K562 (cell line): ENCODE data around the gene RIMS3. TPM values are rescaled to one million over a fixed set of nuclear protein-coding genes. Genes with fewer than 3 reads are reported as not detected.
"Not testable (repeated sequence)": the region's sequence is repeated elsewhere in the genome, so short reads cannot be mapped to it uniquely, and the experiment has no call there.

Experiments used
- ATAC-seq: fragments of 200-7000 bp; cut with Tn5 transposase; 3 replicates; pipeline ENCODE4 v1.9.1; 2020; ENCODE audit warnings: moderate library complexity
- BruUV-seq: library from RNA; stranded (reverse); fragments of 400-500 nt; replicated peaks from 2 replicates; lab custom pipeline; 2021; lab: Mats Ljungman, UMichigan
- CTCF ChIA-PET: fragments of 300-600 bp; formaldehyde crosslinking; extraction: SDS; loops from one replicate; lab custom pipeline; 2021; ENCODE audit warnings: low intra/inter-chr PET ratio; lab: Yijun Ruan, JAX
- POLR2A ChIA-PET: fragments of 300-600, 350-650 bp; sonication (Branson Sonifier 250); formaldehyde crosslinking; extraction: SDS; loops from one replicate; lab custom pipeline; 2021; ENCODE audit warnings: antibody characterized with exemption, inconsistent platforms; lab: Yijun Ruan, JAX
- DNase-seq, 4 experiments: peaks; one replicate each; pipeline versions ENCODE4 v3.0.0 to v3.0.0-alpha.2; 2011 to 2018; ENCODE audit warnings: low spot score in 3 of 4, mixed read lengths in 3 of 4; ENCODE audit errors: extremely low read depth in 1 of 4
- FAIRE-seq: peaks from 2 replicates; lab custom pipeline; 2011; peaks lifted over from hg19 to GRCh38; lab: Jason Lieb, UNC
- H2AFZ ChIP-seq: 2 replicates; pipeline ENCODE4 v1.6.0; 2011; ENCODE audit warnings: low read depth, low read length, control low read depth, inconsistent platforms
- H3K27ac ChIP-seq: fragments of 200-600 bp; 3 replicates; pipeline ENCODE4 v1.8.0; 2011; ENCODE audit warnings: low read depth, mild to moderate bottlenecking, control low read depth, inconsistent platforms, low read length, moderate library complexity, mixed read lengths; ENCODE audit errors: extremely low read depth
- H3K27me3 ChIP-seq, 2 experiments: fragments of 300-600 bp in 1 of 2; 2 replicates in 1 of 2; 3 replicates in 1 of 2; pipeline versions ENCODE4 v1.6.0 to v1.8.0; 2011; ENCODE audit warnings: inconsistent platforms in 2 of 2, low read length in 2 of 2, mild to moderate bottlenecking in 1 of 2, mixed read lengths in 1 of 2, moderate library complexity in 1 of 2; ENCODE audit not compliant: control insufficient read depth in 2 of 2, insufficient read depth in 2 of 2
- H3K36me3 ChIP-seq: fragments of 300-600 bp; 3 replicates; pipeline ENCODE4 v1.8.0; 2011; ENCODE audit warnings: mild to moderate bottlenecking, low read length, inconsistent platforms; ENCODE audit not compliant: control insufficient read depth, insufficient read depth
- H3K4me1 ChIP-seq, 2 experiments: fragments of 200-600 bp in 1 of 2; replicated peaks in 1 of 2; 2 replicates in 1 of 2; 3 replicates in 1 of 2; pipeline versions ENCODE4 v1.5.1 to v1.8.0; 2011; ENCODE audit warnings: inconsistent platforms in 2 of 2, low read length in 2 of 2, mild to moderate bottlenecking in 1 of 2, mixed read lengths in 1 of 2, moderate library complexity in 1 of 2; ENCODE audit not compliant: control insufficient read depth in 2 of 2, insufficient read depth in 2 of 2
- H3K4me2 ChIP-seq: 2 replicates; pipeline ENCODE4 v1.6.1; 2011; ENCODE audit warnings: low read length, control low read depth, inconsistent platforms, mixed read lengths; ENCODE audit not compliant: insufficient read depth
- H3K4me3 ChIP-seq: fragments of 200-600 bp; sonication (generic), shearing (Covaris generic); 2 replicates; pipeline ENCODE4 v1.5.1; 2016; ENCODE audit warnings: control low read depth, inconsistent platforms
- H3K79me2 ChIP-seq: fragments of 200-600 bp; 3 replicates; pipeline ENCODE4 v1.8.0; 2011; ENCODE audit warnings: low read length, inconsistent platforms; ENCODE audit not compliant: control insufficient read depth, insufficient read depth
- H3K9ac ChIP-seq, 2 experiments: 2 replicates each; pipeline versions ENCODE4 v1.6.0 to v1.6.1; 2011; ENCODE audit warnings: low read depth in 2 of 2, low read length in 2 of 2, control low read depth in 1 of 2, inconsistent platforms in 1 of 2, mild to moderate bottlenecking in 1 of 2, mixed read lengths in 1 of 2; ENCODE audit not compliant: insufficient read depth in 1 of 2
- H3K9me1 ChIP-seq: one replicate; pipeline ENCODE4 v1.6.0; 2011; ENCODE audit warnings: inconsistent platforms, mild to moderate bottlenecking, low read length, moderate library complexity; ENCODE audit not compliant: control insufficient read depth, insufficient read depth
- H3K9me3 ChIP-seq: replicated peaks from 2 replicates; pipeline ENCODE4 v1.5.1; 2011; ENCODE audit warnings: low read depth, low read length, inconsistent platforms; ENCODE audit not compliant: control insufficient read depth, insufficient read depth
- H4K20me1 ChIP-seq: replicated peaks from 2 replicates; pipeline ENCODE4 v1.6.1; 2011; ENCODE audit warnings: low read length, inconsistent platforms, mixed read lengths; ENCODE audit not compliant: control insufficient read depth, insufficient read depth
- ATF1 ChIP-seq, 2 experiments: fragments of 450-650 bp in 1 of 2; IDR thresholded peaks; 2 replicates each; pipeline ENCODE4 v1.6.1; 2016; ENCODE audit warnings: missing compliant biosample characterization in 1 of 2, missing genetic modification characterization in 1 of 2
- PHTF2 ChIP-seq: fragments of 250-450 bp; sonication (Bioruptor Pico); IDR thresholded peaks from 2 replicates; pipeline ENCODE4 v1.5.0; 2021; ENCODE audit warnings: mild to moderate bottlenecking
- SOX6 ChIP-seq: fragments of 450-650 bp; IDR thresholded peaks from 2 replicates; pipeline ENCODE4 v1.6.1; 2014; ENCODE audit warnings: mild to moderate bottlenecking
- ZNF384 ChIP-seq: IDR thresholded peaks from 2 replicates; pipeline ENCODE4 v1.6.1; 2012; ENCODE audit warnings: low read depth, low read length, improper control_type of control experiment
- ZNF668 ChIP-seq: fragments of 250-450 bp; sonication (Bioruptor Pico); IDR thresholded peaks from 2 replicates; pipeline ENCODE4 v1.8.0; 2022; ENCODE audit warnings: mild to moderate bottlenecking, inconsistent platforms
- ZNF766 ChIP-seq: fragments of 200-800 bp; sonication (Bioruptor generic); conservative IDR thresholded peaks from 2 replicates; pipeline ENCODE4 v1.6.1; 2016; ENCODE audit warnings: missing genetic modification characterization, missing compliant biosample characterization
- WGBS: fragments of 100-300 bp; shearing (Covaris generic); methylation state at CpG from one replicate; pipeline ENCODE4 v1.1.6; 2016; ENCODE audit warnings: low coverage, mixed read lengths; ENCODE audit not compliant: insufficient coverage; ENCODE audit errors: missing lambda C conversion rate; 5-methylcytosine and 5-hydroxymethylcytosine counted together
- in situ Hi-C: fragments of 300-500 bp; cut with MboI; formaldehyde crosslinking; loops from 4 replicates; pipeline ENCODE4 v1.15.0; 2018; ENCODE audit warnings: inconsistent platforms, mixed read lengths
- intact Hi-C: fragments of 100-400 bp; cut with micrococcal nuclease; formaldehyde crosslinking; loops from 2 replicates; pipeline ENCODE4 v1.14.2; 2022
- polyA plus RNA-seq, 8 experiments: library from polyadenylated mRNA; depleted of rRNA in 4 of 8; stranded (reverse) in 5 of 8; unstranded in 3 of 8; fragments of >200 nt; fragmentation: Nextera tagmentation in 2 of 8; fragmentation: Illumina TruSeq in 1 of 8; extraction: Ambion mirVana in 2 of 8; extraction: Trizol in 1 of 8; gene quantifications; 2 replicates each; pipeline versions ENCODE4 v1.2.1 to v1.2.3, GENCODE V29; 2011 to 2014; ENCODE audit warnings: inconsistent platforms in 1 of 8, missing spikeins in 1 of 8
- total RNA-seq, 7 experiments: library from RNA; depleted of rRNA in 6 of 7; stranded (reverse); fragments of >200 nt in 6 of 7; fragmentation: Illumina TruSeq in 2 of 7; extraction: Trizol in 2 of 7; gene quantifications; 2 replicates each; pipeline versions ENCODE4 v1.2.1 to v1.2.3, GENCODE V29; 2011 to 2021; ENCODE audit warnings: low replicate concordance in 1 of 7

The RIMS3 gene
- total and polyA plus RNA-seq, 9 of the 15 experiments (the other 6 are each of a cell fraction or from before 2014, with no cell fraction given) = 0.06 to 1.2 (median 0.59) TPM

- no peak for TF ChIP-seq PHTF2
- TF ChIP-seq ZNF668 = no peak
- in situ Hi-C loops (no loop called here), intact Hi-C loops (no loop called here)
- ATAC-seq = no peak
- no peak overlapping the region for H2AFZ ChIP-seq
- no peaks in the 10 kb centered on the region; a peak in 1 of 5 replicates for H3K4me1 ChIP-seq
- no TSS peak for BruUV-seq
- ChIA-PET POLR2A (no interaction called here), CTCF (no interaction called here)
- no peaks in the 10 kb centered on the region for H3K79me2 ChIP-seq
- no peak for FAIRE-seq
- H3K9me1 ChIP-seq = no peaks in the 10 kb centered on the region
- DNase-seq = no peak
- no peaks in the 10 kb centered on the region for H3K36me3 ChIP-seq
- no peaks in the 10 kb centered on the region for H4K20me1 ChIP-seq
- no peak overlapping the region for H3K4me3 ChIP-seq
- peaks cover 2 to 8% of the 10 kb centered on the region in 2 experiments; a peak in 4 of 5 replicates for H3K27me3 ChIP-seq
- H3K9me3 ChIP-seq = no peaks in the 10 kb centered on the region
- no peak overlapping the region for H3K27ac ChIP-seq
- no peak overlapping the region for H3K4me2 ChIP-seq
- H3K9ac ChIP-seq = no peak overlapping the region
These were observed 90.1 kb downstream of the RIMS3 start for GRCh38 chr1:40575336-40575735.

GRCh38 chr1:40574805-40575204 lies 90.7 kb downstream of the RIMS3 start:
- H3K27me3 ChIP-seq; FAIRE-seq; H4K20me1 ChIP-seq; BruUV-seq; POLR2A ChIA-PET; H3K9ac ChIP-seq; H3K4me2 ChIP-seq; in situ Hi-C loops; H3K27ac ChIP-seq; DNase-seq; H3K4me3 ChIP-seq; H3K79me2 ChIP-seq; intact Hi-C loops; ATAC-seq; H3K4me1 ChIP-seq; H3K9me1 ChIP-seq; H3K36me3 ChIP-seq; CTCF ChIA-PET; H3K9me3 ChIP-seq; H2AFZ ChIP-seq; TF ChIP-seq ATF1 (CRISPR knock-in tag; IDR thresholded peaks at IDR 0.05): not testable (repeated sequence)
- WGBS = 15% methylated on average over 3 of the region's 3 CpGs
- TF ChIP-seq SOX6 (peak; percentile 61; the same call in 1 of the 2 replicates), ATF1 (tag; IDR thresholded peaks at IDR 0.05) (0 out of 2 replicates have a peak, but pooled peaks have one; percentile 12), ZNF384 (peak; percentile 49; the same call in 1 of the 2 replicates), ZNF766 (CRISPR knock-in tag) (peak; percentile 99)

Other genes with a start within 250 kb of the RIMS3 start
- gene ZFP69B, start 215.2 kb downstream of the RIMS3 start, total RNA-seq (2014; rRNA removed) = 6.0 and 6.4 TPM in 2 replicates
- 10.3 and 12.8 TPM in 2 replicates for gene ZFP69B, start 215.2 kb downstream of the RIMS3 start, total RNA-seq (2014; rRNA removed; fragmentation: Illumina TruSeq; extraction: Trizol)
- gene ZFP69B, start 215.2 kb downstream of the RIMS3 start, total RNA-seq (2015; rRNA removed; fragmentation: Illumina TruSeq; extraction: Trizol) = 5.5 and 5.6 TPM in 2 replicates
- gene ZFP69B, start 215.2 kb downstream of the RIMS3 start, total RNA-seq (2021) = 8.2 and 9.5 TPM in 2 replicates
- gene ZFP69B, start 215.2 kb downstream of the RIMS3 start, polyA plus RNA-seq (2011; rRNA removed) = 7.5 and 8.4 TPM in 2 replicates
- 9.4 and 10.2 TPM in 2 replicates for gene ZFP69B, start 215.2 kb downstream of the RIMS3 start, polyA plus RNA-seq (2014; fragmentation: Illumina TruSeq; extraction: Trizol)
- gene ZFP69B, start 215.2 kb downstream of the RIMS3 start, polyA plus RNA-seq (2014; fragmentation: Nextera tagmentation; extraction: Ambion mirVana) = 1 to 10 TPM; 1.6 to 2.8 TPM
- gene ZFP69B, start 215.2 kb downstream of the RIMS3 start, polyA plus RNA-seq (2014; rRNA removed) = 7.9 and 8.9 TPM in 2 replicates
- 4.7 and 5.0 TPM in 2 replicates for gene ZFP69, start 188.4 kb downstream of the RIMS3 start, total RNA-seq (2014; rRNA removed)
- gene ZFP69, start 188.4 kb downstream of the RIMS3 start, total RNA-seq (2014; rRNA removed; fragmentation: Illumina TruSeq; extraction: Trizol) = 7.0 and 8.6 TPM in 2 replicates
- gene ZFP69, start 188.4 kb downstream of the RIMS3 start, total RNA-seq (2015; rRNA removed; fragmentation: Illumina TruSeq; extraction: Trizol) = 7.9 and 8.4 TPM in 2 replicates
- gene ZFP69, start 188.4 kb downstream of the RIMS3 start, total RNA-seq (2021) = 4.7 and 4.8 TPM in 2 replicates
- gene ZFP69, start 188.4 kb downstream of the RIMS3 start, polyA plus RNA-seq (2011; rRNA removed) = 4.8 and 5.7 TPM in 2 replicates
- gene ZFP69, start 188.4 kb downstream of the RIMS3 start, polyA plus RNA-seq (2014; fragmentation: Illumina TruSeq; extraction: Trizol) = 6.7 and 7.0 TPM in 2 replicates
- 1 to 10 TPM; 2.0 to 2.1 TPM for gene ZFP69, start 188.4 kb downstream of the RIMS3 start, polyA plus RNA-seq (2014; fragmentation: Nextera tagmentation; extraction: Ambion mirVana)
- 6.7 and 7.3 TPM in 2 replicates for gene ZFP69, start 188.4 kb downstream of the RIMS3 start, polyA plus RNA-seq (2014; rRNA removed)
- 2.6 and 3.8 TPM in 2 replicates for gene EXO5, start 156.9 kb downstream of the RIMS3 start, total RNA-seq (2014; rRNA removed)
- gene EXO5, start 156.9 kb downstream of the RIMS3 start, total RNA-seq (2014; rRNA removed; fragmentation: Illumina TruSeq; extraction: Trizol) = 2.7 and 2.9 TPM in 2 replicates
- 2.3 and 2.8 TPM in 2 replicates for gene EXO5, start 156.9 kb downstream of the RIMS3 start, total RNA-seq (2015; rRNA removed; fragmentation: Illumina TruSeq; extraction: Trizol)
- 2.1 and 2.6 TPM in 2 replicates for gene EXO5, start 156.9 kb downstream of the RIMS3 start, total RNA-seq (2021)
- gene EXO5, start 156.9 kb downstream of the RIMS3 start, polyA plus RNA-seq (2011; rRNA removed) = 2.0 and 3.3 TPM in 2 replicates
- 3.5 and 3.9 TPM in 2 replicates for gene EXO5, start 156.9 kb downstream of the RIMS3 start, polyA plus RNA-seq (2014; fragmentation: Illumina TruSeq; extraction: Trizol)
- 1 to 10 TPM; 1.1 to 1.3 TPM for gene EXO5, start 156.9 kb downstream of the RIMS3 start, polyA plus RNA-seq (2014; fragmentation: Nextera tagmentation; extraction: Ambion mirVana)
- gene EXO5, start 156.9 kb downstream of the RIMS3 start, polyA plus RNA-seq (2014; rRNA removed) = 3.8 and 4.3 TPM in 2 replicates
- 4.6 and 5.4 TPM in 2 replicates for gene ZNF684, start 134.0 kb downstream of the RIMS3 start, total RNA-seq (2014; rRNA removed)
- 6.7 and 7.8 TPM in 2 replicates for gene ZNF684, start 134.0 kb downstream of the RIMS3 start, total RNA-seq (2014; rRNA removed; fragmentation: Illumina TruSeq; extraction: Trizol)
- 7.1 and 8.8 TPM in 2 replicates for gene ZNF684, start 134.0 kb downstream of the RIMS3 start, total RNA-seq (2015; rRNA removed; fragmentation: Illumina TruSeq; extraction: Trizol)
- gene ZNF684, start 134.0 kb downstream of the RIMS3 start, total RNA-seq (2021) = 4.3 and 4.8 TPM in 2 replicates
- gene ZNF684, start 134.0 kb downstream of the RIMS3 start, polyA plus RNA-seq (2011; rRNA removed) = 5.2 and 5.5 TPM in 2 replicates
- gene ZNF684, start 134.0 kb downstream of the RIMS3 start, polyA plus RNA-seq (2014; fragmentation: Illumina TruSeq; extraction: Trizol) = 5.3 and 6.0 TPM in 2 replicates
- gene ZNF684, start 134.0 kb downstream of the RIMS3 start, polyA plus RNA-seq (2014; fragmentation: Nextera tagmentation; extraction: Ambion mirVana) = 1 to 10 TPM; 5.3 to 6.1 TPM
- gene ZNF684, start 134.0 kb downstream of the RIMS3 start, polyA plus RNA-seq (2014; rRNA removed) = 5.1 and 5.3 TPM in 2 replicates
- gene NFYC, start 26.0 kb upstream of the RIMS3 start, total RNA-seq (2014; rRNA removed) = 41.1 and 44.2 TPM in 2 replicates
- 22.7 and 26.4 TPM in 2 replicates for gene NFYC, start 26.0 kb upstream of the RIMS3 start, total RNA-seq (2014; rRNA removed; fragmentation: Illumina TruSeq; extraction: Trizol)
- gene NFYC, start 26.0 kb upstream of the RIMS3 start, total RNA-seq (2015; rRNA removed; fragmentation: Illumina TruSeq; extraction: Trizol) = 31.2 and 31.4 TPM in 2 replicates
- 53.9 and 59.8 TPM in 2 replicates for gene NFYC, start 26.0 kb upstream of the RIMS3 start, total RNA-seq (2021)
- gene NFYC, start 26.0 kb upstream of the RIMS3 start, polyA plus RNA-seq (2011; rRNA removed) = 47.2 and 65.6 TPM in 2 replicates
- gene NFYC, start 26.0 kb upstream of the RIMS3 start, polyA plus RNA-seq (2014; fragmentation: Illumina TruSeq; extraction: Trizol) = 56.2 and 65.1 TPM in 2 replicates
- 1 to 10 TPM; 4.8 to 7.2 TPM for gene NFYC, start 26.0 kb upstream of the RIMS3 start, polyA plus RNA-seq (2014; fragmentation: Nextera tagmentation; extraction: Ambion mirVana)
- 51.3 and 57.7 TPM in 2 replicates for gene NFYC, start 26.0 kb upstream of the RIMS3 start, polyA plus RNA-seq (2014; rRNA removed)
- gene KCNQ4, start 118.1 kb upstream of the RIMS3 start, total RNA-seq (2014; rRNA removed) = 1.6 and 1.8 TPM in 2 replicates
- gene KCNQ4, start 118.1 kb upstream of the RIMS3 start, total RNA-seq (2014; rRNA removed; fragmentation: Illumina TruSeq; extraction: Trizol) = 0.64 and 0.76 TPM in 2 replicates
- gene KCNQ4, start 118.1 kb upstream of the RIMS3 start, total RNA-seq (2015; rRNA removed; fragmentation: Illumina TruSeq; extraction: Trizol) = 0.72 and 0.79 TPM in 2 replicates
- 3.8 and 4.1 TPM in 2 replicates for gene KCNQ4, start 118.1 kb upstream of the RIMS3 start, total RNA-seq (2021)
- 0.79 and 1.7 TPM in 2 replicates for gene KCNQ4, start 118.1 kb upstream of the RIMS3 start, polyA plus RNA-seq (2011; rRNA removed)
- gene KCNQ4, start 118.1 kb upstream of the RIMS3 start, polyA plus RNA-seq (2014; fragmentation: Illumina TruSeq; extraction: Trizol) = 3.5 and 3.8 TPM in 2 replicates
- under 1 TPM; 0.07 to 0.27 TPM for gene KCNQ4, start 118.1 kb upstream of the RIMS3 start, polyA plus RNA-seq (2014; fragmentation: Nextera tagmentation; extraction: Ambion mirVana)
- 3.4 and 3.7 TPM in 2 replicates for gene KCNQ4, start 118.1 kb upstream of the RIMS3 start, polyA plus RNA-seq (2014; rRNA removed)
- gene CITED4, start 196.7 kb upstream of the RIMS3 start, total RNA-seq (2014; rRNA removed) = 0.36 and 0.69 TPM in 2 replicates
- 0.11 TPM in 1 of 2 replicates, not detected in the other for gene CITED4, start 196.7 kb upstream of the RIMS3 start, total RNA-seq (2014; rRNA removed; fragmentation: Illumina TruSeq; extraction: Trizol)
- gene CITED4, start 196.7 kb upstream of the RIMS3 start, total RNA-seq (2015; rRNA removed; fragmentation: Illumina TruSeq; extraction: Trizol) = 0.11 TPM in 1 of 2 replicates, not detected in the other
- gene CITED4, start 196.7 kb upstream of the RIMS3 start, total RNA-seq (2021) = 0.89 and 1.2 TPM in 2 replicates
- gene CITED4, start 196.7 kb upstream of the RIMS3 start, polyA plus RNA-seq (2011; rRNA removed) = 0.07 and 0.17 TPM in 2 replicates
- 0.12 TPM in 1 of 2 replicates, not detected in the other for gene CITED4, start 196.7 kb upstream of the RIMS3 start, polyA plus RNA-seq (2014; fragmentation: Illumina TruSeq; extraction: Trizol)
- not detected for gene CITED4, start 196.7 kb upstream of the RIMS3 start, polyA plus RNA-seq (2014; fragmentation: Nextera tagmentation; extraction: Ambion mirVana)
- gene CITED4, start 196.7 kb upstream of the RIMS3 start, polyA plus RNA-seq (2014; rRNA removed) = 0.23 and 0.48 TPM in 2 replicates